Spleen (tissue), 7 donors: ENCODE data around the gene CAVIN4.

Source experiments
- POLR2A ChIP-seq, 3 donors: fragments of 450-650 bp; IDR thresholded peaks; one replicate each; pipeline ENCODE4 v1.5.1; 2017; ENCODE audit warnings: antibody characterized with exemption in 3 of 3, mild to moderate bottlenecking in 1 of 3
- TF ChIP-seq, protein P1 (sequence below), 11 experiments: fragments of 200-600 bp in 7 of 11; fragments of 450-650 bp in 4 of 11; sonication (generic) in 4 of 11; IDR thresholded peaks in 8 of 11; conservative IDR thresholded peaks in 3 of 11; 1 replicate in 7 of 11; 2 replicates in 4 of 11; pipeline versions ENCODE4 v1.4.0 to v1.8.0; 2016 to 2021; ENCODE audit warnings: antibody characterized with exemption in 11 of 11, inconsistent platforms in 4 of 11, mild to moderate bottlenecking in 1 of 11
- donor health status: DM: no; HTN: no; CAD: no; lungs with moderate emphysema.
- donor health status: DM: no; HTN: no; CAD: no.
- donor health status: DM: no; HTN: no; CAD: no.

GRCh38 chr9:100581661-100582060 lies 3.8 kb downstream of the CAVIN4 start:
- TF ChIP-seq, protein P1, sequence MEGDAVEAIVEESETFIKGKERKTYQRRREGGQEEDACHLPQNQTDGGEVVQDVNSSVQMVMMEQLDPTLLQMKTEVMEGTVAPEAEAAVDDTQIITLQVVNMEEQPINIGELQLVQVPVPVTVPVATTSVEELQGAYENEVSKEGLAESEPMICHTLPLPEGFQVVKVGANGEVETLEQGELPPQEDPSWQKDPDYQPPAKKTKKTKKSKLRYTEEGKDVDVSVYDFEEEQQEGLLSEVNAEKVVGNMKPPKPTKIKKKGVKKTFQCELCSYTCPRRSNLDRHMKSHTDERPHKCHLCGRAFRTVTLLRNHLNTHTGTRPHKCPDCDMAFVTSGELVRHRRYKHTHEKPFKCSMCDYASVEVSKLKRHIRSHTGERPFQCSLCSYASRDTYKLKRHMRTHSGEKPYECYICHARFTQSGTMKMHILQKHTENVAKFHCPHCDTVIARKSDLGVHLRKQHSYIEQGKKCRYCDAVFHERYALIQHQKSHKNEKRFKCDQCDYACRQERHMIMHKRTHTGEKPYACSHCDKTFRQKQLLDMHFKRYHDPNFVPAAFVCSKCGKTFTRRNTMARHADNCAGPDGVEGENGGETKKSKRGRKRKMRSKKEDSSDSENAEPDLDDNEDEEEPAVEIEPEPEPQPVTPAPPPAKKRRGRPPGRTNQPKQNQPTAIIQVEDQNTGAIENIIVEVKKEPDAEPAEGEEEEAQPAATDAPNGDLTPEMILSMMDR (IDR thresholded peaks at IDR 0.05 in 8 of 11, conservative IDR thresholded peaks at IDR 0.05 in 3 of 11) = no peak
- no peak for TF ChIP-seq POLR2A (IDR thresholded peaks at IDR 0.05)
